HG02623 (cell line): ENCODE measurements around the gene SYCE3.
"Not testable (repeated sequence)": the region's sequence is repeated elsewhere in the genome, so short reads cannot be mapped to it uniquely, and the experiment has no call there.

Experiments used
- ATAC-seq: cut with Tn5 transposase; IDR thresholded peaks from one replicate; pipeline ENCODE4 v1.9.1; 2021; ENCODE audit warnings: moderate library complexity; ENCODE audit not compliant: unreplicated experiment

SYCE3 gene

DNA sequence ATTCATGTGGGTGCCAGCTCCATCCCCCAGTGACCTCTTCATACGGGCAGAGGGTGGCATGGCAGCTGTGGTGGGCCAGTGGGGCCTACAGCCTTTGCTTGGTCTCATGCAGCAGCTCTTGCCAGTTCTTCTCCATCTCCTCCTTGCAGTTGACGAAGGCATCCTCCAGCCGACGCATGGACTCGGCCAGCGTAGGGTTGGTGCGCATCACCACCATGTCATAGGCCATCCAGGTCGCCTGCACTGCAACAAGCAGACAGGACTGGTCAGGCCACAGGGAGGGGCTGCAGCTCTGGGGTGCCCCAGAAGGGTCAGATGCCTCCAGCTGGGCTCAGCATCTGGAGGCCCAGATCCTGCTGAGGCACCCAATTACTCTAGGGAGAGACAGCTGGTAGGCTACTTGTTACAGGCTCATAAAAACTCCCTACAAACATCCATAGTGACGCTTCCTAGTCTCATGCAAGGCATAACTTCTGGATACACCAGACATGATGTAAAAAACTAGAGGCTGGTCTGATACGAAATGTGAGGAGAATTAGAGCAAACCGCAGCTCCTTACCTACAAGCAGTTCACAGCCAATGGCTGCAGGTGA, 11.5 kb downstream of the SYCE3 start:
- ATAC-seq, result no peak

DNA sequence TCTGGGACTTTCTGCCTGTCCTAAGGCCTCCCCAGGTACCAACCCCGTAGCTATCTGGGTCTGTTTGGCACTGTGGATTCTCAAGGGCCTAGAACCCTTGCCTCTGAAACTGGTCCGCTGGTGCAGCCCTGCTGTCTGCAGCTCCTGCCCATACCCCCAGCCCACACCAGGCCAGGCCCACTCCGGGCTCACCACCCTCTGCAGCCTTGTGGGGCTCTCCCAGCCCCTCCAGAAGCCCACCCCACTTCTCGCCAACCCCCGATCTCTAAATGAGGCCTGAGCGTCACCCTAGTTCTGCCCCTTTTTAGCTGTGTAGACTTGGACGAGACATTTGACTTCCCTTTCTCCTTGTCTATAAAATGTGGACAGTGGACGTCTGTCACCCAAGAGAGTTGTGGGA, 12.3 kb downstream of the SYCE3 start:
- ATAC-seq, result no peak

DNA sequence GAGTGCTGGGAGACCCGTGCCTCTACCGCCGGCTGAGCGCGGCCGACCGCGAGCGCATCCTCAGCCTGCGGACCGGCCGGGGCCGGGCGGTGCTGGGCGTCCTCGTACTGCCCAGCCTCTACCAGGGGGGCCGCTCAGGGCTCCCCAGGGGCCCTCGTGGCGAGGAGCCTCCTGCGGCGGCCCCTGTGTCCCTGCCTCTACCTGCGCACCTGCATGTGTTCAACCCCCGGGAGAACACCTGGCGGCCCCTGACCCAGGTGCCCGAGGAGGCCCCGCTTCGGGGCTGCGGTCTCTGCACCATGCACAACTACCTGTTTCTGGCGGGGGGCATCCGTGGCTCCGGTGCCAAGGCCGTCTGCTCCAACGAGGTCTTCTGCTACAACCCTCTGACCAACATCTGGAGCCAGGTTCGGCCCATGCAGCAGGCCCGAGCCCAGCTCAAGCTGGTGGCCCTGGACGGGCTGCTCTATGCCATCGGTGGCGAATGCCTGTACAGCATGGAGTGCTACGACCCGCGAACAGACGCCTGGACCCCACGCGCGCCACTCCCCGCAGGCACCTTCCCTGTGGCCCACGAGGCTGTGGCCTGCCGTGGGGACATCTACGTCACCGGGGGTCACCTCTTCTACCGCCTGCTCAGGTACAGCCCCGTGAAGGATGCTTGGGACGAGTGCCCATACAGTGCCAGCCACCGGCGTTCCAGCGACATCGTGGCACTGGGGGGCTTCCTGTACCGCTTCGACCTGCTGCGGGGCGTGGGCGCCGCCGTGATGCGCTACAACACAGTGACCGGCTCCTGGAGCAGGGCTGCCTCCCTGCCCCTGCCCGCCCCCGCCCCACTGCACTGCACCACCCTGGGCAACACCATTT, 13.6 kb downstream of the SYCE3 start:
- ATAC-seq, result no peak

DNA sequence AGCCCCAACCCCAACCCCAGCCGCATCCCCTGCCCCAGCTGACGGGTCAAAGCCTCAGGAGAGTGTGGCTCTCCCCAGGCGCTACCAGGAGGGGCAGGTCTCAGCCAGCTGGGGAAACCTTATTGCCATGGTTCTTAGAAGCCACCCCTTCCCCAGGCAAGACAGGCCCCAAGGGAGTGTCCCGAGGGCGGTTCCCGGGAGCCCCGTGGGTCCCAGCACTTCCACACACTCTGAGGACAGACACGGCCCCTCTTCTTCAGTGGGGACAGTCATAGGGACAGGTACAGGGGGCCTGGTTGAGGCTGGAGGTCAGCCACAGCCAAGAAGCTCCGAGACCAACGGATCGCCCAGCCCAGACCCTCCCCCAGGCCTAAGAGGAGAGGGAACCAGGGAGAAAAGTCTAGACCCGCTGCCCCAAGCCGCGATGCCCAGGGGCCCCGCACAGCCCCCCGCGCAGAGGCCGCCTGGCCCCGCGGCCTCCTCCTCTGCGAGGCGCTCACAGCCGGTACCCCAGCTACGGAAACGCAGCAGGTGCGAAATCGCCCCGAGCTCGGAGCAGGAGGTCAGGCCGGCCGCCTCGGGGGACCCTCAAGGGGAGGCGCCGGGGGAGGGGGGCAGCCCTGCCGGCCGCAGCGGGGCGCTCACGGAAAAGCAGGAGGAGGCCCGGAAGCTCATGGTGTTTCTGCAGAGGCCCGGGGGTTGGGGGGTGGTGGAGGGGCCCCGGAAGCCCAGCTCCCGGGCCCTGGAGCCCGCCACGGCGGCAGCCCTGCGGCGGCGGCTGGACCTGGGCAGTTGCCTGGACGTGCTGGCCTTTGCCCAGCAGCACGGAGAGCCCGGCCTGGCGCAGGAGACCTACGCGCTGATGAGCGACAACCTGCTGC, 14.4 kb downstream of the SYCE3 start:
- no peak for ATAC-seq

DNA sequence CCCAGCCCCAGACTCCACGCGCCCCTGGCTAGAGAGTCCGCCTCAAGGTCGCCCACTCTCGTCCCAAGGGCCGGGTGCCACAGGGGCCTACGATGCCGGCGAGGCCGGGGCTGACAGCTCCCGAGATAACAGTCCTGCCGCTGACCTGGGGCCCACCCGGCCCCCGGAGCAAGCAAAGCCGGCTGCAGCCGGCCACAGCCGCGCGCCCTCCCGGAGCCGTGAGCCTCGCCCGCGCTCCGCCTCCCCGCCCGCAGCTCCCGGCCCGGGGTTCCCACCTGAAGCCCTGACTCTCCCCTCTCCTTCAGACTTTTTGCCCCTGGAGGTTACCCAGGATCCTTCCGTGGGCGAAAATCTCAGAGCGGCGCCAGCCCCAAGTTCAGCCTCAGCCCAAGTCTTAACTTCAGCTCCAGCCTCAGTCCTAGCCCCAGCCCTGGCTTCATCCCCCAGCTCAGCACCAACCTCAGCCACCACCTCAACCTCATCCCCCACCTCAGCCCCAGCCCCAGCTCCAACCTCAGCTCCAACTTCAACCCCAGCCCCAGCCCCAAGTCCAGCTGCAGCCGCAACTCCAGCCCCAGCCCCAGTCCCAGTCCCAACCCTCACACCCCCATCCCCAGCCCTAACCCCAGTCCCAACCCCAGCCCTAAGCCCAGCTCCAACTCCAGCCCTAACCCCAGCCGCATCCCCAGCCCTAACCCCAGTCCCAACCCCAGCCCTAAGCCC, 15.3 kb downstream of the SYCE3 start:
- no peak for ATAC-seq

DNA sequence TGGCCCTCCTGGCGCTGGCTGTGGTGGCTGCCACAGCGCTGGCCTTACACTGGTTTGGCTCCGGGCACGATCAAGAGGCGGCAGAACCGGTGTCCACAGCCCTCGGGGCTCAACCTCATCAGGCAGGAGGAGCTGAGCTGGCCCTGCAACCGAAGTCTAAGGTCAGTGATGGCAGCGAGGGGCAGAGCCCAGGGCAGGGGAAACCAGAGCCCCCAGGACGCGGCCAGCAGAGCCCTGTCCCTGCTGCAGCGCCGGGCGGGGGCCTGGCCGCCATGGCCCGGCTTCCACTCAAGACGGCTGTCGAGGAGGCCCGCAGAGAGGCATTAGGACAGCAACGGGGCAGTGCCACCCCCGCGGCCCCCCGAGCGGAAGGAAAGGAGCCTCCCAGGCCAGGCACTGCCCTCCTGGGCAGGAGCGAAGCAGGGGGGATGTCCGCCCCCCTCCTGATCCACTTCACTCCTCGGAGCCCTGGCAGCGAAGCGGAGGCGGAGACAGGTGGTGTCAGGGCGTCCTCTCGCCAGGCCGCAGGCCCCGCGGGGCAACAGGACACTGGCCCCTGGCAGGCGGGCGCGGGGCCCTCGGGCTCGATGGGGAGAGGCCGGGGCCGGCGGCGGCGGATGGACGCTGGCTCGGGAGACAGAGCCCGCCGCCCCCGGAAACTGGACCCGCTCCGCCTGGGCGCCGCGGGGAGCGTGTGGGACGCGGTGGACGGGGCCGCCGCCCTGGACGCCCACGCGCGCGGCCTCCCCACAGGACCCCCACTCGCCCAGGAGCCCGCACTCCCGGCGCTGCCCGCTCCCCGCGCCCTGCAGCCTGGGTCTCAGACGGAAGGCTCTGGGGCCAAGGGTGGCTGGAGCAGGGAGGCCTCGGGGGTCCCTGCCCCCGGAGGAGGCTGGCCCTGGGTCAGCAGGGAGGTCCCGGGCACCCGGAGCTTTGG, 16.1 kb downstream of the SYCE3 start:
- ATAC-seq, result no peak

DNA sequence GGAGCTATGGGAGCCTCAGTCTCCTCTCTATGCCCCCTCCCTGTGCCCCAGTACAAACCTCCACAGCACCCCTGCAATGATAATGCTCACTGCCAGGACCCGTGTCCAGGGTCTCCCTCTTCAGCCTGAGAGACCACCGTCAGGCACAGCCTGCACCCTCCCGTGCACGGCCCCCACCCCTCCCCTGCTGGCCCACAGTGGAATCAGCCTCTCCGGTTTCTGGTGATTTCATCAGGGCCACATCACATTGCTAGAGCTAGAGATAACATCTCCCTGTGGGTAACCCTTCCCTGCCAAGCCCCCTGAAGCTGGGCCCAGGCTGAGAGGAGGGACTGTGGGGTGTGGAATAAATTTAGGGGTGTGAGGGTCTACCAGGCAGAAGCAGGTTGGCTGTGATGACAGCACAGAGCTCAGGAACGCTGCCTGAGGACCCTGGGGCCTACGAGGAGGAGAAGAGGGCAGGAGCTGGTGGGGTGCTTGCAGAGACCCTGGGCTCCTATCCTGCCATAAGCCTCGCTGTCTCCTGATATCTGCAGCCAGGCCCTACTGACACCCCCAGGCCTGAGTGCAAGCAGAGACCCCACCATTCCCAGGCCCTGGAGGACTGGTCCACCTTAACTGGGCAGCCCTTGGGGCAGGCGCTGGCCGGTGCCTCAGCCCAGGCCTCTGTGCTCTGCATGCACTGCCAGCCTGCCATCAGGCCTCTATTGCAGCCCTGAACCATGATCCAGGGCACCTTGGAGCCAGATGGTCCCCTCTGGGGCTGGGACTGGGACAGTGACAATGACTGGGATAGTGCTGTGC, 17.0 kb downstream of the SYCE3 start, which contains the start of gene KLHDC7B:
TSS of gene KLHDC7B (plus strand) at position 378 of the 804 bp plus-strand sequence. CDS start at position 723, 345 bp downstream.
- no peak for ATAC-seq

DNA sequence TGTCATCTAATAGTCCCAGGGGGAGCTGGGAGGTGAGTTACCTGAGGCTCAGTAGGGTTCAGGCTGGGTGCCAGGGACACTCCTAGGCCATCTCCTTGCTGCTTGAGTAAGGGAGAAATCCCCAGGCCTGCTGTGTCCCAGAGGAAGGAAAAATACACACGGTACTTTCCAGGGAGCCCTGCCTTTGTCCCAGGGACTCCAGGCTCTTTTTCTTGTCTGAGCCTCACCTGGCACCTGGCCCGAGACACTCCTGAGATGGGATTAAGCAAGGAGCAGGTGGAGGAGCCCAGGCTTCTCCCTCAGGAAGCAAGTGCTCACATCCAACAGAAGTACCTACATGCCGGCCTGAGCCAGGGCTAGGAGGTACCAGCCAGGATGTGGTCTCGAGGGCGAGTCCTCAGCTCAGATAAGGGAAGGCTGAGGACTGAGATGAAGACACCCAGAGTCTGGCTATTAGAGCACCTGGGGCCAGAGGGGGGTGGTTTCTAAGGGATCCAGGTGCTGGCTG, 17.9 kb downstream of the SYCE3 start:
- ATAC-seq, result no peak

DNA sequence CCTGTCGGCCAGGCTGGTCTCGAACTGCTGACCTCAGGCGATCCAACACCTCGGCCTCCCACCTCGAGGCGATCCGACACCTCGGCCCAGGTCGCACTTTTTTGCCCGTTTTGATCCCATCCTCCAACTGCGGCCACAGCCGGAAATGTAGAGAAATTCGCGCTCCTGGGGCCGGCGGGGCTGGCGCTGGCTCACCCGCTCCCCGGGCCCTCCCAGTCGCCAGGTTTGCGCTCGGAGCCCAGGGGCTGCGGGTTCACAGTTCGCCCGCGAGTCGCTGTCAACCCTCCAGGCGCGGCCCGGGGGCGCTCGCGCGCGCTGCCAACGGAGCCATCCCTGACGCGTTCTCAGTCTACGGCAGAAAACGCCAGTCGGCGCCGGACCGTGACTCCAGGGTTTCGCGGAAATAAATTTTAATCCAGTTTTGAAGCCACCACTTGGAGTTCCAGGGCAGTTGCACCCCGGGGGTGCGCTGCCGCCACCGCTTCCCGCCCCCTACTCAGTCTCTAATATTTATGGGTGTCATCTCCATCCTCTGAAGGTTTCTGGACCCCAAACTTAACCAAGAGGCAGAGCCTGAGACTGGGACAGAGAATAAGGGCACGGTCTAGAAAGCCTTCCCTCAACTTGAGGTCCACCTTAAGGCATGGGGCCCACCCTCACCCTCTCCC, 18.5 kb downstream of the SYCE3 start:
- no peak for ATAC-seq

DNA sequence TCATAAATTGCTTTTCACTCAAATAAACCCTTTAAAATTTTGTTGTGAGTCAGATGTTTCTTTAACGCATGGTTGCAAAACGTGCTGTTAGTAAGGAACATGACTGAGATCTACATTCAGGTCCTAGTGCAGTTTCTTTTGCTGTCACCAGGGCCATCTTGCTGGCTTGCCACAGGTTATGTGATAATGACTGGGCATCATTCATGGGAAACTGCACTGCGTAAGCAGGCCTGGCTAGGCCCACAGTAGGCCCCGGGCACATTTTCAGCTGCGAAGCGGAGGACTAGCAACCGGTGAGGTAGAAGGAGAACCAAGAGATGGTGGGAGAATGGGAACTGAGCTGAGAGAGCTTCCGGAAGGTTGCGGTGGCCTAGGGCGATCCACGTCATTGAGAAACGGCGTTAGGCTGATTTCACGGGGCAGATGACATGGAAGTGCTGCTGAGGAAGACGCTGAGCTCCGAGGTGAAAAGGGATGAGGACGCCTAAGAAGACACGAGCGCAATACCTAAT, 20.2 kb downstream of the SYCE3 start:
- no peak for ATAC-seq

DNA sequence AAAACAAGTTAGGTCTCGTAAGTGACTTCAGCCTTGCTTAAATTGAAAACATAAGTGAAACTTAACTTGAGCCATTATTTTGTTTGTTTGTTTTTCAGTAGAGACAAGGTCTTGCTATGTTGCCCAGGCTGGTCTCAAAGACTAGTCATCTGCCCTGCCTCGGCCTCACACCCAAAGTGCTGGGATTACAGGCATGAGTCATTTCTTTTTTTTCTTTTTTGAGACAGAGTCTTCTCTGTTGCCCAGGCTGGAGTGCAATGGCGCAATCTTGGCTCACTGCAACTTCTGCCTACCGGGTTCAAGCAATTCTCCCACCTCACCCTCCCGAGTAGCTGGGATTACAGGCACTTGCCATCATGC, 21.1 kb downstream of the SYCE3 start:
- not testable (repeated sequence) for ATAC-seq

DNA sequence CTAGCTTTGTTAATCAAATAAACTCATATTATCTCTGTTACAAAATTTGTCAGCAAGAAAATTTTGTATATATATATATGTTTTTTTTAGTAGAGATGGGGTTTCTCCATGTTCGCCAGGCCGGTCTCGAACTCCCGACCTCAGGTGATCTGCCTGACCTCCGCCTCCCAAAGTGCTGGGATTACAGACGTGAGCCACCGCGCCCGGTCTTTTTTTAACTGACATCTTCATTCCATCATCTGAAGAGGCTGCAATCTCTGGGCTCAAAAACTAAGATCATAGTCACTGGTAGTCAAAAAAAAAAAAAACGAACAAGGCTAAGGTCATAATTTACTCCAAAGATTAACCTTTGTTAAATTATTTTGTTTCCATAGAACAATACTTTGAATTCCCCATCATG, 22.3 kb downstream of the SYCE3 start:
- ATAC-seq, result no peak

DNA sequence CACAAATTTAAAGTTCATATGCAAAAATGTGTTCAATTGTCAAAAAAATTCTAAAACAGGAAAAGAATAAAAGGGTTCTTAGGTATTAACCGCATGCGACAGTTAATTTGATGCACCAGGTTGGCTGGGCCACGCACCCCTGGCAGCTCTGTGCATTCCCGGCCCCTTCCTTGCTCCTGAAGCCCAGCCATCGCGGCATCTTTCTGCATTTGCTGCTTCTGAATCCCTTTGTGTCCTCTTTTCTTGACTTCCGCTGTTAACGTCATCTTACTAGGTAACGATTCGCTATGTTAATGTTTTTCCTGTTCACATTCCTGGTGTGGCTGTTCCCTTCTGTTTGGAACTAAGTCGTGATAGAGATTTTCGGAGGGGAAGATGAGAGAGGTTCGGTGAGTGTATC, 25.0 kb downstream of the SYCE3 start:
- no peak for ATAC-seq

DNA sequence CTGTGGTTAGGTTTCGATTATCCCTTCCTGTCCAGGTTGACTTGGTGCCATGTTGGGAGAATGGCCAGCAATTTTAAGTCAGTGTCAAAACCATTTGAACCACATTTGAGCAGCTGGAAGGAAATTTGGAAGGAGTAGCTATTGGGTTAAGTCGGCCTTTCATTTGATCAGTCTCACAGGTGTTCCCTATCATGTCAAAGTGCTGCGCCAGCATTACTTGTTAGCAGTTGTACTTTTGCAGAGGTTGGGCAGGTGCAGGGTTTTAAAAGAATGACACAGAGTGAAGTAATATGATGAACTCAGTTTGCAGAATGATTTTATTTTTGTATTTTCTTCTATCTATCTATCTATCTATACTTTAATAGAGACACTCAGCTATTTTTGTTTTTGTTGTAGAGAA, 26.5 kb downstream of the SYCE3 start:
- ATAC-seq, result no peak

DNA sequence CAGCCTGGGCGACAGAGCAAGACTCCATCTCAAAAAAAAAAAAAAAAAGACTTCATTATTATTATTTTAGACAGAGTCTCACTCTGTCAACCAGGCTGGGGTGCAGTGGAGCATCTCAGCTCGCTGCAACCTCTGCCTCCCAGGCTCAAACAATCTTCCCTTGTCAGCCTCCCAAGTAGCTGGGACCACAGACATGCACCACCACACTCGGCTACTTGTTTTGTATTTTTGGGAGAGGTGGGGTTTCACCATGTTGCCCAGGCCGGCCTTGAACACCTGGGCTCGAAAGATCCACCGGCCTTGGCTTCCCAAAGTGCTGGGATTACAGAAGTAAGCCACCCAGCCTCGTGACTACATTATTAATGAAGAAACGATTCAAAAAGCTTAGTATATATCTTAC, 27.6 kb downstream of the SYCE3 start:
- no peak for ATAC-seq

DNA sequence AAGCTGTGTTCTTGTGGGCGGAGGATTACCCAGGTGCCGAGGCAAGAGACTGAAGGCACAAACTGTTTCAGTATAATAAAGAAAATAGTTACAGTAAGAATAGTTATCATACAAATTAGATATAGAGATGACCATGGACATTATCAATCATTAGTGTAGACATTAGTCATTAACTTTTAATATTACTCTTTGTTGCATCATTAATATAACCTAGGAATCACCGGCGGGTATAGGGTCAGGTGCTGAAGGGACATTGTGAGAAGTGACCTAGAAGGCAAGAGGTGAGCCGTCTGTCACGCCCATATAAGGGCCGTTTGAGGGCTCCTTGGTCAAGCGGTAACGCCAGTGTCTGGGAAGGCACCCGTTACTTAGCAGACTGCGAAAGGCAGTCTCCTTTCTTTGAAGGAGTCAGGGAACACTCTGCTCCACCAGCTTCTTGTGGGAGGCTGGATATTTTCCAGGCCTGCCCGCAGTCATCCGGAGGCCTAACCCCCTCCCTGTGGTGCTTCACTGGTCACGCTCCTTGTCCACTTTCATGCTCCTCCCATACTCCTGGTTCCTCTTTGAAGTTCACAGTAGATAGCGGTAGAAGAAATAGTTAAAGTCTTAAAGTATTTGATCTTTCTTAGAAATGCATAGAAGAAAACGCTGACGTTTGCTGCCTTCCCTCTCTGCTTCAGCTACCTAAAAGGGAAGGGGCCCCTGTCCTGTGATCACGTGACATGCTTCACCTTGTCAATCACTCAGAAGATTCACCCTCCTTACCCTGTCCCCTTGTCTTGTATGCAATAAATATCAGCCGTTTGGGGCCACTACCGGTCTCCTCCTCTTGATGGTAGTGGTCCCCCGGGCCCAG, 28.6 kb downstream of the SYCE3 start:
- ATAC-seq, result not testable (repeated sequence)
